ENCODE results near the gene EFCC1.

GRCh38 chr3:129056451-129057173 is 55.5 kb downstream of the EFCC1 start:
- TF ChIP-seq CTCF (IDR thresholded peaks at IDR 0.05) (no peak), POLR2A (IDR thresholded peaks at IDR 0.05) (no peak), EP300 (IDR thresholded peaks at IDR 0.05) (no peak), POLR2AphosphoS5 (IDR thresholded peaks at IDR 0.05) (no peak)

Data from gastroesophageal sphincter (tissue), 3 donors.